Muscle of arm (tissue), 12 donors: ENCODE measurements around the gene GDF7. TPM values are rescaled to one million over a fixed set of nuclear protein-coding genes. Genes with fewer than 3 reads are reported as not detected.

ENCODE experiments used
- DNase-seq: peaks from one replicate; pipeline ENCODE4 v3.0.0-alpha.2; 2013
- polyA plus RNA-seq, 12 donors: library from polyadenylated mRNA; unstranded; fragments of 120-200 nt; gene quantifications; one replicate each; pipeline ENCODE4 v1.2.1, GENCODE V29; 2013; ENCODE audit not compliant: insufficient read length in 12 of 12

The GDF7 gene
- polyA plus RNA-seq, 12 donors: 0.27 to 0.92 (median 0.60) TPM; not detected in 2

DNA sequence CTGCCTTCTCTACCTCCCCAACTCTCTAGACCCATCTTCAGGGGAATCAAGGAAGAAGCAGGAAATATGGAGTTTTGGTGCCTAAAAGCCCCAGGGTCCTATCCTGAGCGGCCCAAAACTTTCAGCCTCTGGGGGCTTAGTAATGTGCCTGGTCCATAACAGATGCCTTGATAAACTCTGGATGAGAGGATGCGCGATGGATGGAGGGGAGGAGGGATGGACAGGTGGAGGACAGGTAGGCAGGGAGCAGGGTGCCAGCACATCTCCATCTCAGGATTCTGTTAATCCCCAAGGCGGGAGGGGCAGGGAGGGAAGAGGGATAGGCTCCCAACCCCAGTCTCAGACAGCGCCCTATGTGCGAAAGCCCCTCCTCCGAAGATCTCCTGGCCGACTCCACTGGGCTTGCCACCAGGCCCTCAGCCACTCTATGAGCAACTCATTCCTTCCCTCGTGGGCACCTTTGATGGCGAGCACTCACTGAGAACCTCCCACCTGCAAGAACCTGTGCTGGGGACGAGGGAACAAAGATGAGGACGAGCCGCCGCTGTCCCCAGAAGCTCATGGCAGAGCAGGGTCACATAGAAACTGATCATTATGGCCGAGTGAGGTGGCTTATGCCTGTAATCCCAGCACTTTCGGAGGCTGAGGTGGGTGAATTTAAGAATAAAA lies 39.1 kb upstream of the GDF7 start:
- DNase-seq: no peak

DNA sequence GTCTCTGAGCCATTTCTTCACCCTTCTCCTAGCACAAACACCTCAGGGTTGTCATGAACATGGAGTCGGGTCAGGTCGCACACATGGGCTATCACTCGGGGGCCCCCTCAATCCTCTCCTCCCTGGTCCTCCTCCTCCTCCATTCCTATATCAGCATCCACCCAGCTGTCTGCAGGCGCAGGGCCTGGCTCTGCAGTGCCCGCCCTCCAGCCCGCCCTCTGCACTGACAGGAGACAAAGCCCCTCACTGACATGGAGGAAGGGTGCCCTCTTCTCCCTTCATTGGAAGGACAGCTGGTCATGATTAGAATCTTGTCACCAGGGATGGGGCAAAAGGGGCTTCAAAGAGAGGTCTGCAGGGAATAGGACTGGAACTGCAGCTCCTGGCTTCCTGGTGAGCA lies 37.8 kb upstream of the GDF7 start:
- no peak for DNase-seq

GRCh38 chr2:20629581-20630171 lies 37.3 kb upstream of the GDF7 start:
- DNase-seq: no peak

- no peak for DNase-seq
Observed at GRCh38 chr2:20630967-20631366, 36.0 kb upstream of the GDF7 start.

- no peak for DNase-seq
Observed at GRCh38 chr2:20631617-20632307, 35.2 kb upstream of the GDF7 start.

GRCh38 chr2:20632446-20632990 lies 34.4 kb upstream of the GDF7 start:
- no peak for DNase-seq

DNA sequence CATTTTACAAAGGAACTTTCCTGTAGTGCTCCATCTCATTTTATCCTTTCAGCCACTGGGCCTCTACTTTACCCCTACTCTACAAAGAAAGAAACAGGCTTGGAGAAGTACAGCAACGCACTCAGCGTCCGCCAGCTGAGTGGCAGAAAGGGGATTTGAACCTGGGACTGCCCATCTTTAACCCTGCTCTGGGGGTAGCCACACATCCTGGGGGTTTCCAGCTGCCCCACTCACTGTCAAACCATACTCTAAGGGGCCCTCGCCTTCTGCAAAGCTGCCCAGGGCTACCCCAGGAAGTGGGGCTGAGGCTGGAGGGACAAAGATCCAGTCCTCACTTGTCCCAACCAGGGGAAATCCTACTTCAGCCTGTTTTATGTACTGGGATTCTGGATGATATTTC lies 33.9 kb upstream of the GDF7 start:
- DNase-seq: no peak

GRCh38 chr2:20633794-20634506 lies 33.0 kb upstream of the GDF7 start:
- no peak for DNase-seq

- DNase-seq: no peak
Observed at GRCh38 chr2:20634507-20635112, 32.3 kb upstream of the GDF7 start.

- no peak for DNase-seq
Observed at GRCh38 chr2:20635113-20635510, 31.8 kb upstream of the GDF7 start.

GRCh38 chr2:20635675-20636584 lies 31.0 kb upstream of the GDF7 start:
- peak; percentile 89 for DNase-seq

- DNase-seq: no peak
Observed at GRCh38 chr2:20637147-20637546, 29.8 kb upstream of the GDF7 start.

DNA sequence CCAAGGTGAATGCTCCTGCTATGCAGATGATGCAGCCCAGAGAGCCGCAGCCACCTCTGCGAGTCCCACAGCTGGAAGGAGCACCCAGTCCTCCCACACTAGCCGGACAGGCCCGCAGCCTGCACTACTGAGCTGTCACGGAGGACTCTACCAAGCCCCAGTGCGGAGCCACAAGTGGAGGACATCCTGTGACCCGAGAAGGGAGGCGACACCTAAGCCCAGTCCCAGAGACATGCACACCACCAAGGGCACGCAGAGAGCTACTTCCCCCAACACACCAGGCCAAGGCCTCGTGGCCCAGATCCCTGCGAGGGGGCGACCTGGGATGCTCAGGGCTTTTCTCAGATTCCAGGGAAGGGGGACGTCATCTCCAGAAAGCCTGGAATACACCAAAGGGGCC lies 28.9 kb upstream of the GDF7 start:
- no peak for DNase-seq

GRCh38 chr2:20638646-20639430 lies 28.1 kb upstream of the GDF7 start:
- no peak for DNase-seq

GRCh38 chr2:20640411-20641122 lies 26.4 kb upstream of the GDF7 start:
- no peak for DNase-seq

GRCh38 chr2:20641123-20641985 lies 25.6 kb upstream of the GDF7 start:
- no peak for DNase-seq

GRCh38 chr2:20642055-20642971 lies 24.6 kb upstream of the GDF7 start:
- peak; percentile 78 for DNase-seq
